SJCRH30 (cell line): ENCODE measurements around the gene CBY1. TPM values are rescaled to one million over a fixed set of nuclear protein-coding genes. Genes with fewer than 3 reads are reported as not detected.

Experiments used
- DNase-seq, 2 experiments: peaks; one replicate each; pipeline ENCODE4 v3.0.0-alpha.2; 2015 to 2020
- H3K27ac ChIP-seq: fragments of 250-450 bp; sonication (Bioruptor Pico); 2 replicates; pipeline ENCODE4 v1.5.1; 2020; ENCODE audit warnings: mild to moderate bottlenecking, moderate library complexity
- H3K27me3 ChIP-seq: fragments of 250-450 bp; sonication (Bioruptor Pico); 2 replicates; pipeline ENCODE4 v1.5.1; 2020; ENCODE audit warnings: mild to moderate bottlenecking, moderate library complexity
- H3K36me3 ChIP-seq: fragments of 250-450 bp; sonication (Bioruptor Pico); 2 replicates; pipeline ENCODE4 v1.5.1; 2020; ENCODE audit warnings: mild to moderate bottlenecking, moderate library complexity
- H3K4me1 ChIP-seq: fragments of 250-450 bp; sonication (Bioruptor Pico); 2 replicates; pipeline ENCODE4 v1.5.1; 2020; ENCODE audit warnings: mild to moderate bottlenecking, moderate library complexity
- H3K4me3 ChIP-seq: fragments of 250-450 bp; sonication (Bioruptor Pico); 2 replicates; pipeline ENCODE4 v1.5.1; 2020; ENCODE audit warnings: mild to moderate bottlenecking, moderate library complexity
- H3K9me3 ChIP-seq: fragments of 250-450 bp; sonication (Bioruptor Pico); replicated peaks from 2 replicates; pipeline ENCODE4 v1.5.1; 2020; ENCODE audit warnings: mild to moderate bottlenecking, moderate library complexity
- total RNA-seq: library from RNA; depleted of rRNA; stranded (reverse); fragments of >200 nt; shearing (Covaris generic); gene quantifications from 2 replicates; pipeline ENCODE4 v1.2.3, GENCODE V29; 2014

CBY1 gene
- total RNA-seq, 1 experiment from 2014 or later, result 8.2 TPM

DNA sequence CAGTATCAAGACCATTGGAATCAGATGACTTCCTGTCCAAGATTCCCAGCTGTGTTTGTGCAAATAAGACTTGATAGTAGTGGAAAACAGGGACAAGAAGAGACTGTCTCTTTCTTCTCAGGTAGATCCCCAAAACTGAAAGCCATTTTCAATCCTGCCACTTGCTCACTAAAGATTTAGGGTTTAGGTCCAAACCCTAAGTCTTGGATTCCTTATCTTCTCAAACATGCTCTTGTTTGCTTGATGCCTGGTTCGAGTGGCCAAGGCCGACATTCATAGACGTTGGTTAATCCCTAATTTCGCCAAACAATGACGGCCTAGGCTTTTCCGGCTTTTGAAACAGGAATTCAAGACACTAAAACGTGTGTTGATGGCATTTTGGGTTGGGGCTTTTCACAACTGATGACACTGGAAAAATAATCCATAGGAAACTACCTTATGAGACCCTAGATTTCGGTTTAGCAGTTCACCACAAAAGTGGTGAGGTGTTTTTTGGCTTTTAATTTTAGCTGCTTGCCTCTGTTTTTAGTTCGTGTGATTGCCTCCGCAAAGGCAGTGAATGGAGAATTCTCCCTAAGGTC is 48.3 kb downstream of the CBY1 start:
- H3K4me3 ChIP-seq, result peak overlapping the region; percentile 45
- no peaks in the 10 kb centered on the region for H3K9me3 ChIP-seq
- peak in 1 of 2 experiments; percentile 19 for DNase-seq
- peak overlapping the region; percentile 8; the same call in 1 of the 2 replicates for H3K27ac ChIP-seq
- peaks cover 9% of the 10 kb centered on the region for H3K4me1 ChIP-seq
- H3K36me3 ChIP-seq, result no peaks in the 10 kb centered on the region
- no peaks in the 10 kb centered on the region for H3K27me3 ChIP-seq

DNA sequence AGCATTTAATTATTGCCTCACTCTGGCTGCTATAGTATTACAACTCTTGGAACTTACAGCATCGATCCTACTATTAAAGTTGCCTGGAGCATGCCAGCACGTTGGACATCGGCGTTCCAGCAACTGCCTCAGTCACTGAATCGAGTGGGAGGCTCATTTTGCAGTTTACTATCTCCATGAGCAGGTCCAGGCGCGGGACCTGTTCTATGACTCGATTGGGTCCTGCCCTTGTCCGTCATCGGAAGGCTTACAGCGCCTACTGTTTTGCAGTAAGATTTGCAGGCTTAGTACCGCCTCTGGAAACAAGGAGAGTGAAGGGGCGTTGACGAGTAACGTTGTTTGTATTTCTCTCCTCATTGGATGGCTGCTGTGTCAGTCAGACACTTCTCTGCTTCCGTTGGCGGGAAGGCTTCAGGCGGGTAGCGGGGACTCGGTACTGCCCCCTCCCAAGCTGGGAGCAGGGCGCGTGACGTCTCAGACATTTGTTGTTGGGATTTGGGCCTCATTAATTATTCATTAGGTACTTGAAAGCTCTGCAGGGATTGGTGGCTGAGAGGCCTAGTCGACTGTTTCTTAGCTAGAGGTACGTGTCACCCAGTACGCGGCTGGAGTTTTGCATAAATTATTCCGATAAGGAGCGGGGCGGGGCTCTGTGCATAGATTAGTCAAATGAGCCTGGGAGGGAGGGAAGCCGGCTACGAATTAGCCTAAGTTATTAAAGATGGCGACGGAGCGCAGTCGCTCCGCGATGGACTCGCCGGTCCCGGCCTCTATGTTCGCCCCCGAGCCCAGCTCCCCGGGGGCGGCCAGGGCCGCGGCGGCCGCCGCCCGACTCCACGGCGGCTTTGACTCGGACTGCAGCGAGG is 49.0 kb downstream of the CBY1 start, which contains the start of gene GTPBP1:
GTPBP1 (plus strand) TSS at position 710 of the 866 bp plus-strand sequence; CDS start at position 722, 12 bp downstream.
- H3K9me3 ChIP-seq, result no peaks in the 10 kb centered on the region
- H3K36me3 ChIP-seq, result no peaks in the 10 kb centered on the region; the same call in 1 of the 2 replicates
- peaks cover 9% of the 10 kb centered on the region for H3K4me1 ChIP-seq
- H3K27me3 ChIP-seq, result no peaks in the 10 kb centered on the region
- H3K4me3 ChIP-seq, result peak within 1 kb of the TSS; percentile 77
- DNase-seq, result peak; percentile 99
- H3K27ac ChIP-seq, result peak within 1 kb of the TSS; percentile 48

DNA sequence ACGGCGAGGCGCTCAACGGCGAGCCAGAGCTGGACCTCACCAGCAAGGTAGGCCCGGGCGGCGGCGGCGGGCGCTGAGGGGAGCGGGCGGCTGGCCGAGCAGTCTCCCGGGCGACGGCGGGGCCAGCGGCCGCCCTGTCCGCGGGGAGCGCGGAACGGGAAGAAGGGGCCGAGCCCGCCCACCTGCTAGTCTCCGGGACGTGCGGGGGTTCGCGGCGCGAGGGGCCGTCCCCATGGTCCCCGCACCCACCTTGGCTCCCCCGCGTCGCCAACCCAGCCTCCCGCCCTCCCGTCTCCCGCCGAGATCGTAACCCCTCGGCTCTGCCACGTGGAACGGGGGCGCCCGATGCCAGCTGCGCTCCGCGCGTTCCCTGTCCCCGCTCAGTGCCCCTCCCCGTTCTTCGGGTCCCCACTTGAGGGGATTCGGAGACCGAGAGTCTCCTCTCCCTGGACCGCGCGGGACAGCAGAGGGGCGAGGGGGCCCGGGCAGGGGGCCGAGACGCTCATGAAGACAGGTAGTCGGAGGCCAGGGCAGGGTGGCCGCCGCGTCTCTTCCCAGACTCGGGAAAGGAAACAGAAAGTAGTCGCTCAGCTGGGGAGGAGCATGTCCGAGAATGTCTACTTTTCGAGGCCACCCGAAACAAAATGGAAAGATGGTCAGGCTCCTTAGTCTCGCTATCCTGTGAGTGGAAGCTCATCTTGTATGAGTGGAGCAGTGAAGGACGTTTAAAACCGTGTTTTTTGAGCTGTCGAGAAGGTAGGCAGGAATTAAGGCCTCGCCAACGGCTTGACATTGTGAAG is 49.9 kb downstream of the CBY1 start:
- Histone ChIP-seq H3K4me1 (peaks cover 9% of the 10 kb centered on the region), H3K36me3 (no peaks in the 10 kb centered on the region; the same call in 1 of the 2 replicates), H3K9me3 (no peaks in the 10 kb centered on the region), H3K4me3 (peak overlapping the region; percentile 77), H3K27ac (peak overlapping the region; percentile 48), H3K27me3 (no peaks in the 10 kb centered on the region)
- peak; percentile 43 to 48 for DNase-seq

DNA sequence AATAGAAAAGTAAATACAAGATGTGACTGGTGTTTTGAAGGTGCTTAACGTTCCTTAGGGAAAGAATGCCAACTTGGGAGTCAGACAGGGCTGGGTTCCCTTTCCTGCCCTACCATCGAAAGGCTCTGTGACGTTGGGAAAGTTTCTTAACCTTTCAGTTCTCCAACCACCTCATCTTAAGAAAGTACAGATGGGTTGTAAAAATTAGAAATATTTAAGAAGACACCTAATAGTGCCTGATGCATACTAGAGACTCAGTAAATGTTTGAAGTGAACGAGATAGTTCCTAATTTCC is 50.4 kb downstream of the CBY1 start:
- no peak for DNase-seq
- Histone ChIP-seq H3K4me3 (peak overlapping the region; percentile 77), H3K4me1 (peaks cover 9% of the 10 kb centered on the region), H3K27me3 (no peaks in the 10 kb centered on the region), H3K36me3 (no peaks in the 10 kb centered on the region; the same call in 1 of the 2 replicates), H3K9me3 (no peaks in the 10 kb centered on the region), H3K27ac (peak overlapping the region; percentile 48; the same call in 1 of the 2 replicates)

DNA sequence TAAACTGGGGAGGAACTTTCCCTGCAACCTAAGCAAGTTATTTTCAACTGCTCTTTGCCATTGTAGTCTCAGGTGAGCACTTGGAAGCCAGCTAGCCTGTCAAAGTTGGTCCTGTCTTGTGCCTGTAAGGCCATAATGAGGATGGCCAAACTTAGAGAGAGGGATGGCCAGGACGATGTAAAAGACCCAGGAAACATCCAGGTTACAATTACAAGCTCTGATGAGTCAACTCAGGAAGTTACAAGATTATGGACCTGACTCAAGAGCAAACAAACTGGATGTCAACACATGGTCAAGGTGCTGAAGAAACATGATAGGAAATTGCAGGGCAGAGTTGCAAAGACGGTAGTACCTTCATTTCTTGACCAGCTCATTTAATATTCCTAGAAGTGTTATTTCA is 50.9 kb downstream of the CBY1 start:
- DNase-seq, result no peak
- Histone ChIP-seq H3K4me3 (peak overlapping the region; percentile 77), H3K27me3 (no peaks in the 10 kb centered on the region), H3K9me3 (no peaks in the 10 kb centered on the region), H3K4me1 (peaks cover 9% of the 10 kb centered on the region), H3K27ac (no peak overlapping the region), H3K36me3 (no peaks in the 10 kb centered on the region; the same call in 1 of the 2 replicates)

DNA sequence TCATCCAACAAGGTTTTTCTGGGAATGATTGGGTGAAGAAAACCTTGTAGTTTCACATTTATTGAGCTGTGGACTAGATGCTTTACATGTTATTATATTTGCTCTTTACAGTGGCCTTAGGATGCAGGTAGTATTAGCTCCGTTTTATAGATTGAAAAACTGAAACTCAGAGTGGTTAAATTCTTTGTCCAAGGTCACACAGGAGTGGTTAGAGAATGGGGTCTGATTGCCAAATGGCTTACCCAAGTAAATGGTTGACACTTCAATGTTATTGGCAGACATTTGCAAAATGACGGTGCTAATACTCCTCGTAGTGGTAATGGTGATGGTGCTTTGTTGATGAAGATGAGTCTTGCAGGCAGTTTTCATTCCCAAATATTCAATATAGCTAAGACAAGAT is 51.5 kb downstream of the CBY1 start:
- no peak overlapping the region for H3K27ac ChIP-seq
- peaks cover 9% of the 10 kb centered on the region for H3K4me1 ChIP-seq
- no peak for DNase-seq
- no peaks in the 10 kb centered on the region; the same call in 1 of the 2 replicates for H3K36me3 ChIP-seq
- no peaks in the 10 kb centered on the region for H3K27me3 ChIP-seq
- no peaks in the 10 kb centered on the region for H3K9me3 ChIP-seq
- no peak overlapping the region for H3K4me3 ChIP-seq

DNA sequence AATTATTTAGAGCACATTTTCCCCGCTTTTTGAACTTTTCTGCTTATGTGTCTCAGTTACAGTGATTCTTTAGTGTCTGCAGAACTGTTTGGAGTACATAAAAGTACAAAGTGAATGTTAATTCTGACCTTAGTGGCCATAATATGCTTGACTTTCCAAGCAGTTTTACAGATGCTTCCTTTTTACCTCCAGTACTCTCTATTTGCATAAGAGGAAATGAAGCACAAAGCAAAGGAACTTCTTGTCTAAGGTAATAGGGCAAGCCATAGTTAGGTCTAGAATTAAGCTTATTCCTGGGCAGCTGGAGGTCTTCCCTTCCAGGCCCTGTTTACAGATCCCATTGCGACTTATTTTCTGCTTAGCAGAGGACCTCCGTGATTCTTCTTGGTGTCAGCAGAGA is 52.9 kb downstream of the CBY1 start:
- Histone ChIP-seq H3K36me3 (no peaks in the 10 kb centered on the region; the same call in 1 of the 2 replicates), H3K27ac (no peak overlapping the region), H3K4me3 (no peak overlapping the region), H3K4me1 (peaks cover 9% of the 10 kb centered on the region), H3K27me3 (no peaks in the 10 kb centered on the region), H3K9me3 (no peaks in the 10 kb centered on the region)
- no peak for DNase-seq

DNA sequence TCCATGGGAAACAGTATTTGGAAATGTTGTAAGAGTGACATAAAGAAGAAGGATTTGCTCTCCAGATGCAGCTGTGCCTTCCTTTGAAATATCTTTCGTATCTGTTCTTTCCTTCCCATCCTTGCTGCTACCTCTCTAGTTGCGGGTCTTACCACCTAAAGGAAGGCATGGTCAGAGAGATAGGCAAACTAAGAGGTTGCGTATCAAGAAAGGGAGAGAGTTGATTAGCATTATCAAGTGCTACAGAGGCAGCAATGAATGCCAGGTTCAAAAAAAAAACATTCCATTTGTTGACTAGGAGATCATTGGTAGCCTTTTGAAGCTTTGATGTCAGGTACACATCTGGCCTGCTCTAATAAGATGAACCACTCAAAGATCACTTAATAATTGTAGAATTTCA is 53.9 kb downstream of the CBY1 start:
- DNase-seq, result no peak
- no peaks in the 10 kb centered on the region for H3K27me3 ChIP-seq
- H3K27ac ChIP-seq, result no peak overlapping the region
- H3K4me3 ChIP-seq, result no peak overlapping the region
- H3K4me1 ChIP-seq, result peaks cover 6% of the 10 kb centered on the region
- no peaks in the 10 kb centered on the region for H3K9me3 ChIP-seq
- no peaks in the 10 kb centered on the region; the same call in 1 of the 2 replicates for H3K36me3 ChIP-seq

DNA sequence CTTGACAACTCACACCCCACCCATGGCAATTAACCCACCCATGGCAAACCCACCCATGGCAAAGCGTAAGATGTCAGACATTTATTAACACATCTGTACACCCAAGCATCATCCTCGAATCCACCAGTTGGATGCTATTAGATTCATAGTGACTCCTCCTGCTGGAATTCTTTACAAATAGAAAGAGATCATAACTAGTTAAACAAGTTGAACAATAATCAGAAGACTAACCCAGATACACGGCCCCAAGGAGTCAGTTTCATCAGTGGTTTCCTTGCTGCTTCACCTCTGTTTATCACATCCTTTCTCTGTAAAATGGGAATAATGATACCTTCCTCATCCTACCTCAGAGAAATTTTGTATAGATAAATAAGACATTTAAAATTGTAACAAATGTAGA is 54.4 kb downstream of the CBY1 start:
- no peak overlapping the region for H3K27ac ChIP-seq

DNA sequence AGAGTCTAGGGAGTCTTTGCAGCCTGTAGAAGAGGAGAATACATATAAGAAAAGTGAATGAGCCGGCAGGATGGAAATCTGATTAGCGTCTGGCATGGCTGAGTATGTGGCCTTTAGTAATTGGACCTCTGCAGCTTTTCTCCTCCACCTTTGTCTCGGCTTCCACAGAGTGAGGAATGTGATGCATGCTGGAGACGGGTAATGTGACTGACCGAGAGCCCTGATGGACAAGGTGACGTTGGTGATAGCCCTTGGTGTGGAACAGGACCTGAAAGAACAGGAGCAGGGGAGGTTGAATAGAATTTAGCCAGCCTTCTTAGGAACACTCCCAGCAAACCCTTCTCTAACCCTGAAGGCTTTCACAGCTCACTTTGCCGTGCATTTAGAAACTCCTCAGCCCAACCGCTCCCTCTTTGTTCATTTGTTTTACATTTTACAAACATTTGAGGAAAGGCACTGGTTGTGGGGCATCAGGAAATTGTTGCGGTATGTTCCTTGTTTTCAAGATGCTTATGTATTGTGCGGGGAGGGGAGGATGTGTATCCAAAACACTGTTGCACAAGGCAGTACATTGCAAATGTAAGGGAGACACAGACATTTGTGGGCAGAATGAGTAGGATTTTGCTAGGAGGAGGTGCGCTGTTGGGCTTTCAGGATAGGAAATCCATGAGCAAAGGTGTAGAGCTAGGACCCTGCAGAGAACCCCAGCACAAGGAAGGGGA is 56.2 kb downstream of the CBY1 start:
- Histone ChIP-seq H3K4me1 (no peaks in the 10 kb centered on the region), H3K4me3 (no peak overlapping the region), H3K36me3 (no peaks in the 10 kb centered on the region; the same call in 1 of the 2 replicates), H3K27ac (no peak overlapping the region), H3K9me3 (no peaks in the 10 kb centered on the region), H3K27me3 (no peaks in the 10 kb centered on the region)
- DNase-seq, result no peak

More for the DNA sequence above, 54.4 kb downstream of the CBY1 start:
- DNase-seq, result no peak
- Histone ChIP-seq H3K4me1 (peaks cover 6% of the 10 kb centered on the region), H3K4me3 (no peak overlapping the region), H3K27me3 (no peaks in the 10 kb centered on the region), H3K36me3 (no peaks in the 10 kb centered on the region; the same call in 1 of the 2 replicates), H3K9me3 (no peaks in the 10 kb centered on the region)

DNA sequence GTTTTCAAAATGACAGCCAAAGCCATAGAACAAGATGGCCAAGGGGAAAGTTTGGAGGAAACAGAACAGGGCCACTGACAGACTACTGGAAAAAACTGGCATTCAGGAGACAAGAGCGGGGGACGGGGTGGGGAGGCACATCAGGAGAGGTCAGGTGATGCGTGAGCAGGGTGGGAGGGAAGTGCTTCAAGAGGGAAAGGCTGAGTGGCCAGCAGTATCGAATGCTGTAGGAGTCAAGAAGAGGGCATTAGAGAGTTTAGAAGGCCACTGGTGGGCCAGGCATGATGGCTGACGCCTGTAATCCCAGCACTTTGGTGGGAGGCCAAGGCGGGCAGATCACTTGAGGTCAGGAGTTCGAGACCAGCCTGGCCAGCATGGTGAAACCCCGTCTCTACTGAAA is 57.5 kb downstream of the CBY1 start:
- H3K4me3 ChIP-seq, result no peak overlapping the region
- no peak for DNase-seq
- H3K36me3 ChIP-seq, result peaks cover 2% of the 10 kb centered on the region; the same call in 1 of the 2 replicates
- H3K27me3 ChIP-seq, result no peaks in the 10 kb centered on the region
- H3K4me1 ChIP-seq, result peaks cover 6% of the 10 kb centered on the region; the same call in 1 of the 2 replicates
- no peak overlapping the region for H3K27ac ChIP-seq
- H3K9me3 ChIP-seq, result no peaks in the 10 kb centered on the region

DNA sequence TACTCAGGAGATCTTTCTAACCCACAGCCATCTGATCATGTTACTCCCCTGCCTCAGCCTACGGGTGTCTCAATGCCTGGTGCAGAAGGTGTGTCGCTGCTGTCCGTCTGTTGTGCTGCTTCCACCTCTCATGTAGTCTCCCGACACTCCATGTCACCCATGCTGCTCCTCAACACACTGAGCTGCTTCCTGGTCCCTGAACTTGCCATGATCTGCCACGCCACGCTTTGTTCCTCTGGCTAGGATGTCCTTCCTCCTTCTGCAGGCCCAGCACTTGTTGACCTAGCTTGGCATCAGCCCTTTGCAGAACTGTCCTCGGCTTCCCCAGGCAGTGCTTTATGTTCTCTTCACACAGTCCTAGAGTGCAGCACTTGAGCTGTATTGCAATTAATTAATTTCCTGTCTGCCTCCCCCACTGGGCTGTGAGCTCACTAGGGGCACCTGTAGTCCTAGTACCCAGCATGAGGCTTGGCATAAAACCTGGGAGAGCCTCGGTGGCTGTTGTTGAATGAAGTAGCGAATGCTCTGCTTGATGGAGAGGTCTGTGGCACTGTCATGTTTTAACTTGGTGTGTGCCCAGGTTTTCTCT is 58.8 kb downstream of the CBY1 start:
- H3K4me3 ChIP-seq, result no peak overlapping the region
- no peak for DNase-seq
- no peaks in the 10 kb centered on the region for H3K27me3 ChIP-seq
- 0 out of 2 replicates have a peak, but pooled peaks cover 2% of the 10 kb centered on the region for H3K36me3 ChIP-seq
- peaks cover 6% of the 10 kb centered on the region; the same call in 1 of the 2 replicates for H3K4me1 ChIP-seq
- no peak overlapping the region for H3K27ac ChIP-seq
- H3K9me3 ChIP-seq, result no peaks in the 10 kb centered on the region

DNA sequence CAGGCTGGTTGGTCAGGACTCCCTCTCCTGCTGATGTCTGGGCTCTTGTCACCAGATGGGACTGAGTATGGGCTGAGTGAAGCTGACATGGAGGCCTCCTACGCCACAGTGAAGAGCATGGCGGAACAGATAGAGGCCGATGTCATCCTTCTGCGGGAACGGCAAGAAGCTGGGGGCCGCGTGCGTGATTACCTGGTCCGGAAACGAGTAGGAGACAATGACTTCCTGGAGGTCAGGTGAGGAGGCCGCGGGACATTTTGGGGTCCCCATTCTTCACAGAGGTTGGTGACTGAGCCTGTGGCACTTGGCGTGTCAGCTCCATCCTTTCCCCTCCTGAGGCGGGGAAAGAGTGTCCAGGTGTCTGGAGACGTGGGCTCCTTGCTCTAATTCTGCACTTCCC is 59.4 kb downstream of the CBY1 start:
- Histone ChIP-seq H3K27me3 (no peaks in the 10 kb centered on the region), H3K9me3 (no peaks in the 10 kb centered on the region), H3K4me1 (peaks cover 6% of the 10 kb centered on the region; the same call in 1 of the 2 replicates), H3K27ac (no peak overlapping the region), H3K36me3 (peaks cover 7% of the 10 kb centered on the region; the same call in 1 of the 2 replicates), H3K4me3 (no peak overlapping the region)
- no peak for DNase-seq

DNA sequence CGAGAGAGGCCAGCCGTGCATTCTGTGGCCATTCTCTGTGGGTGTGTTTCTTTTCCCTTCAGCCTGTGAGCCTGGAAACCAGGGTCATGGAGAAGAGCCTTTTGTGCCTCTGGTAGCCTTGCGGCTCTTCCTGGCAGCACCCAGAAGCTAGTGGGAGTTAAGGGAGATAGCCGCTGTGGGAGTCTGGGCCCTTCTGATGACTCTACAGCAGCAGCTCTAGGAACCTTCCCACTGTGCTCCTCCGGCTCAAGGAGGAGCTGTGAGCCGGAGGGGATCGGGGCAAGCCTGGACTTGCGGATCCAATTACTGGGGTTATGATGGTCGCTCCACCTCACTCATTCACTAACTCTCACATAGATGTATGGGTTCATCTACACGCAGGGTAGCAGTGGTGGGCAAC is 59.8 kb downstream of the CBY1 start:
- H3K36me3 ChIP-seq, result peaks cover 8% of the 10 kb centered on the region; the same call in 1 of the 2 replicates
- DNase-seq, result no peak
- no peaks in the 10 kb centered on the region for H3K27me3 ChIP-seq
- no peaks in the 10 kb centered on the region for H3K9me3 ChIP-seq
- peaks cover 6% of the 10 kb centered on the region; the same call in 1 of the 2 replicates for H3K4me1 ChIP-seq
- no peak overlapping the region for H3K4me3 ChIP-seq
- H3K27ac ChIP-seq, result no peak overlapping the region
